H1 (cell line): ENCODE measurements around the gene GRHL3. TPM values are rescaled to one million over a fixed set of nuclear protein-coding genes. Genes with fewer than 3 reads are reported as not detected.

Experiments used
- BACH1 ChIP-seq: IDR thresholded peaks from 2 replicates; pipeline ENCODE4 v1.6.1; 2012; ENCODE audit warnings: low read length, improper control_type of control experiment
- EZH2 ChIP-seq: fragments of 200-600 bp; sonication (generic); IDR thresholded peaks from 2 replicates; pipeline ENCODE4 v1.7.1; 2012; ENCODE audit warnings: low read depth, mild to moderate bottlenecking, moderate library complexity, low read length, inconsistent platforms; ENCODE audit not compliant: severe bottlenecking
- GABPA ChIP-seq: IDR thresholded peaks from 2 replicates; pipeline ENCODE4 v1.6.1; 2011; ENCODE audit warnings: mild to moderate bottlenecking, low read length, moderate library complexity, borderline replicate concordance; ENCODE audit not compliant: insufficient read depth
- GTF2F1 ChIP-seq: IDR thresholded peaks from 2 replicates; pipeline ENCODE4 v1.6.1; 2012; ENCODE audit warnings: low read depth, low read length, improper control_type of control experiment, borderline replicate concordance
- JUN ChIP-seq: IDR thresholded peaks from 2 replicates; pipeline ENCODE4 v1.6.1; 2011; ENCODE audit warnings: low read depth, mild to moderate bottlenecking, improper control_type of control experiment, low read length
- JUND ChIP-seq: IDR thresholded peaks from 2 replicates; pipeline ENCODE4 v1.6.1; 2011; ENCODE audit warnings: mild to moderate bottlenecking, improper control_type of control experiment, low read length
- POLR2AphosphoS5 ChIP-seq: IDR thresholded peaks from 2 replicates; pipeline ENCODE4 v1.6.1; 2011; ENCODE audit warnings: low read depth, low read length
- POU5F1 ChIP-seq: IDR thresholded peaks from 2 replicates; pipeline ENCODE4 v1.6.1; 2011; ENCODE audit warnings: low read depth, mild to moderate bottlenecking, low read length, moderate library complexity
- RBBP5 ChIP-seq: IDR thresholded peaks from 2 replicates; pipeline ENCODE4 v1.7.1; 2012; ENCODE audit warnings: low read depth, mild to moderate bottlenecking, inconsistent platforms, low read length, moderate library complexity, borderline replicate concordance
- polyA plus RNA-seq, 7 experiments: library from polyadenylated mRNA; depleted of rRNA in 3 of 7; stranded (reverse) in 5 of 7; unstranded in 2 of 7; fragments of >200 nt in 5 of 7; fragments of 200-250 nt in 2 of 7; gene quantifications; 1 replicate in 5 of 7; 2 replicates in 1 of 7; 4 replicates in 1 of 7; pipeline versions ENCODE4 v1.2.1 to v1.2.3, GENCODE V29; 2011 to 2013; ENCODE audit warnings: missing spikeins in 2 of 7, mixed read lengths in 2 of 7
- total RNA-seq: library from RNA; stranded (reverse); fragmentation: NEBNext Ultra II Directional; extraction: Animal tissue kit (Norgen Biotek cat#: 25700); gene quantifications from 2 replicates; pipeline ENCODE4 v1.2.1, GENCODE V29; 2021
- TF ChIP-seq, protein P1 (sequence below): fragments of 300-600 bp; sonication (generic); IDR thresholded peaks from 2 replicates; pipeline ENCODE4 v1.7.1; 2012; ENCODE audit warnings: low read length, moderate library complexity, mild to moderate bottlenecking, inconsistent platforms; ENCODE audit not compliant: insufficient replicate concordance

The GRHL3 gene
- total and polyA plus RNA-seq, 2 of the 8 experiments (the other 6 are each of a cell fraction or from before 2014, with no cell fraction given): 0.80 to 1.8 TPM

DNA sequence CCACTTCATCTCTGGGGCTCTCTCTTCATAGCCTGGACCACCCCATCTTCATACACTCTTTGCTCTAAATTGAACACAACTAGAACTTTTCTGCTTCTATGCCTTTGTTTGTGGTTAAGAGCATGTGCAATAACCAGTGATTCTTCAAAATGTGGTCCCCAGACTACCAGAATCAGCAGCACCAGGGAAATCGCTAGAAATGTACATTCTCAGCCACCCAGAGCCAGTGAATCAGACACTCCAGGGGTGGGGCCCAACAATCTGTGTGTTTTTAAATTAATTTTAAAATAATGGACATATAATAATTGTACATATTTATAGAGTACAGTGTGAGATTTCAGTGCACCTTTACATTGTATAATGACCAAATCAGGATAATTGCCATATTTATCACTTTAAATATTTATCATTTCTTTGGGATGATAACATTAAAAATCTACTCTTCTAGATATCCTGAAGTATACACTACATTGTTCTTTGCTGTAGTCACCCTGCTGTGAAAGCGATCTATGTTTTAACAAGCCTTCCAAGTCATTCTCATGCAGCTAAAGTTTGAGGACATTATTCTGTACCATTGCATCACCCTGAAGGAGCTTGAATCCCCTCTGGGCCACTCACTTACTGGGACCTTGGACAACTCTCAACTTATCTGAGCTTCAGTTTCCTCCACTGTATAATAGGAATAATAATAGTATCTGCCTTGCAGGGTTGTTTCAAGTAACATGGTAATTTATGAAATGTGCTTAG lies 10.8 kb downstream of the GRHL3 start (continued):
- TF ChIP-seq, protein P1, sequence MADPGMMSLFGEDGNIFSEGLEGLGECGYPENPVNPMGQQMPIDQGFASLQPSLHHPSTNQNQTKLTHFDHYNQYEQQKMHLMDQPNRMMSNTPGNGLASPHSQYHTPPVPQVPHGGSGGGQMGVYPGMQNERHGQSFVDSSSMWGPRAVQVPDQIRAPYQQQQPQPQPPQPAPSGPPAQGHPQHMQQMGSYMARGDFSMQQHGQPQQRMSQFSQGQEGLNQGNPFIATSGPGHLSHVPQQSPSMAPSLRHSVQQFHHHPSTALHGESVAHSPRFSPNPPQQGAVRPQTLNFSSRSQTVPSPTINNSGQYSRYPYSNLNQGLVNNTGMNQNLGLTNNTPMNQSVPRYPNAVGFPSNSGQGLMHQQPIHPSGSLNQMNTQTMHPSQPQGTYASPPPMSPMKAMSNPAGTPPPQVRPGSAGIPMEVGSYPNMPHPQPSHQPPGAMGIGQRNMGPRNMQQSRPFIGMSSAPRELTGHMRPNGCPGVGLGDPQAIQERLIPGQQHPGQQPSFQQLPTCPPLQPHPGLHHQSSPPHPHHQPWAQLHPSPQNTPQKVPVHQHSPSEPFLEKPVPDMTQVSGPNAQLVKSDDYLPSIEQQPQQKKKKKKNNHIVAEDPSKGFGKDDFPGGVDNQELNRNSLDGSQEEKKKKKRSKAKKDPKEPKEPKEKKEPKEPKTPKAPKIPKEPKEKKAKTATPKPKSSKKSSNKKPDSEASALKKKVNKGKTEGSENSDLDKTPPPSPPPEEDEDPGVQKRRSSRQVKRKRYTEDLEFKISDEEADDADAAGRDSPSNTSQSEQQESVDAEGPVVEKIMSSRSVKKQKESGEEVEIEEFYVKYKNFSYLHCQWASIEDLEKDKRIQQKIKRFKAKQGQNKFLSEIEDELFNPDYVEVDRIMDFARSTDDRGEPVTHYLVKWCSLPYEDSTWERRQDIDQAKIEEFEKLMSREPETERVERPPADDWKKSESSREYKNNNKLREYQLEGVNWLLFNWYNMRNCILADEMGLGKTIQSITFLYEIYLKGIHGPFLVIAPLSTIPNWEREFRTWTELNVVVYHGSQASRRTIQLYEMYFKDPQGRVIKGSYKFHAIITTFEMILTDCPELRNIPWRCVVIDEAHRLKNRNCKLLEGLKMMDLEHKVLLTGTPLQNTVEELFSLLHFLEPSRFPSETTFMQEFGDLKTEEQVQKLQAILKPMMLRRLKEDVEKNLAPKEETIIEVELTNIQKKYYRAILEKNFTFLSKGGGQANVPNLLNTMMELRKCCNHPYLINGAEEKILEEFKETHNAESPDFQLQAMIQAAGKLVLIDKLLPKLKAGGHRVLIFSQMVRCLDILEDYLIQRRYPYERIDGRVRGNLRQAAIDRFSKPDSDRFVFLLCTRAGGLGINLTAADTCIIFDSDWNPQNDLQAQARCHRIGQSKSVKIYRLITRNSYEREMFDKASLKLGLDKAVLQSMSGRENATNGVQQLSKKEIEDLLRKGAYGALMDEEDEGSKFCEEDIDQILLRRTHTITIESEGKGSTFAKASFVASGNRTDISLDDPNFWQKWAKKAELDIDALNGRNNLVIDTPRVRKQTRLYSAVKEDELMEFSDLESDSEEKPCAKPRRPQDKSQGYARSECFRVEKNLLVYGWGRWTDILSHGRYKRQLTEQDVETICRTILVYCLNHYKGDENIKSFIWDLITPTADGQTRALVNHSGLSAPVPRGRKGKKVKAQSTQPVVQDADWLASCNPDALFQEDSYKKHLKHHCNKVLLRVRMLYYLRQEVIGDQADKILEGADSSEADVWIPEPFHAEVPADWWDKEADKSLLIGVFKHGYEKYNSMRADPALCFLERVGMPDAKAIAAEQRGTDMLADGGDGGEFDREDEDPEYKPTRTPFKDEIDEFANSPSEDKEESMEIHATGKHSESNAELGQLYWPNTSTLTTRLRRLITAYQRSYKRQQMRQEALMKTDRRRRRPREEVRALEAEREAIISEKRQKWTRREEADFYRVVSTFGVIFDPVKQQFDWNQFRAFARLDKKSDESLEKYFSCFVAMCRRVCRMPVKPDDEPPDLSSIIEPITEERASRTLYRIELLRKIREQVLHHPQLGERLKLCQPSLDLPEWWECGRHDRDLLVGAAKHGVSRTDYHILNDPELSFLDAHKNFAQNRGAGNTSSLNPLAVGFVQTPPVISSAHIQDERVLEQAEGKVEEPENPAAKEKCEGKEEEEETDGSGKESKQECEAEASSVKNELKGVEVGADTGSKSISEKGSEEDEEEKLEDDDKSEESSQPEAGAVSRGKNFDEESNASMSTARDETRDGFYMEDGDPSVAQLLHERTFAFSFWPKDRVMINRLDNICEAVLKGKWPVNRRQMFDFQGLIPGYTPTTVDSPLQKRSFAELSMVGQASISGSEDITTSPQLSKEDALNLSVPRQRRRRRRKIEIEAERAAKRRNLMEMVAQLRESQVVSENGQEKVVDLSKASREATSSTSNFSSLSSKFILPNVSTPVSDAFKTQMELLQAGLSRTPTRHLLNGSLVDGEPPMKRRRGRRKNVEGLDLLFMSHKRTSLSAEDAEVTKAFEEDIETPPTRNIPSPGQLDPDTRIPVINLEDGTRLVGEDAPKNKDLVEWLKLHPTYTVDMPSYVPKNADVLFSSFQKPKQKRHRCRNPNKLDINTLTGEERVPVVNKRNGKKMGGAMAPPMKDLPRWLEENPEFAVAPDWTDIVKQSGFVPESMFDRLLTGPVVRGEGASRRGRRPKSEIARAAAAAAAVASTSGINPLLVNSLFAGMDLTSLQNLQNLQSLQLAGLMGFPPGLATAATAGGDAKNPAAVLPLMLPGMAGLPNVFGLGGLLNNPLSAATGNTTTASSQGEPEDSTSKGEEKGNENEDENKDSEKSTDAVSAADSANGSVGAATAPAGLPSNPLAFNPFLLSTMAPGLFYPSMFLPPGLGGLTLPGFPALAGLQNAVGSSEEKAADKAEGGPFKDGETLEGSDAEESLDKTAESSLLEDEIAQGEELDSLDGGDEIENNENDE: no peak
- no peak for TF ChIP-seq POU5F1
- no peak for TF ChIP-seq JUN
- TF ChIP-seq GABPA: no peak
- TF ChIP-seq EZH2: no peak
- no peak for TF ChIP-seq BACH1
- TF ChIP-seq JUND: no peak
- TF ChIP-seq RBBP5: no peak
- no peak for TF ChIP-seq POLR2AphosphoS5
- no peak for TF ChIP-seq GTF2F1
